Suppressor macrophage treated with lipopolysaccharide for 1 hour (primary cell): Measurements from ENCODE around the gene PHF21B.
A peak's percentile ranks its signal among the peaks of the same experiment; 100 is the strongest.

Experiments
- DNase-seq, 3 donors: peaks; one replicate each; pipeline ENCODE4 v3.0.0-alpha.2; 2020 to 2022

PHF21B gene

GRCh38 chr22:45013138-45013537 is 3.3 kb upstream of the PHF21B start:
- no peak for DNase-seq

- no peak for DNase-seq
These were observed 711 bp upstream of the PHF21B start for GRCh38 chr22:45010532-45010900.

GRCh38 chr22:45008751-45009605 is 827 bp downstream of the PHF21B start:
- DNase-seq: no peak

- no peak for DNase-seq
These were observed 1.6 kb downstream of the PHF21B start for GRCh38 chr22:45008186-45008681.

- DNase-seq: peak in 1 of 3 donors; percentile 26
These were observed 2.2 kb downstream of the PHF21B start for GRCh38 chr22:45007391-45008185.

GRCh38 chr22:45006964-45007390 is 2.8 kb downstream of the PHF21B start:
- no peak for DNase-seq

- DNase-seq: no peak
These were observed 3.5 kb downstream of the PHF21B start for GRCh38 chr22:45006111-45006963.

GRCh38 chr22:45001653-45002052 is 8.2 kb downstream of the PHF21B start:
- no peak for DNase-seq

- DNase-seq: no peak
These were observed 9.5 kb downstream of the PHF21B start for GRCh38 chr22:45000330-45000729.

- no peak for DNase-seq
These were observed 10.1 kb downstream of the PHF21B start for GRCh38 chr22:44999687-45000086.

GRCh38 chr22:44999231-44999630 is 10.6 kb downstream of the PHF21B start:
- no peak for DNase-seq

- DNase-seq: no peak
These were observed 11.5 kb downstream of the PHF21B start for GRCh38 chr22:44998296-44998695.

GRCh38 chr22:44997060-44997459 is 12.7 kb downstream of the PHF21B start:
- no peak for DNase-seq

GRCh38 chr22:44996648-44997047 is 13.2 kb downstream of the PHF21B start:
- no peak for DNase-seq

- DNase-seq: no peak
These were observed 13.7 kb downstream of the PHF21B start for GRCh38 chr22:44996120-44996519.

- DNase-seq: no peak
These were observed 14.1 kb downstream of the PHF21B start for GRCh38 chr22:44995715-44996114.

GRCh38 chr22:44995105-44995514 is 14.7 kb downstream of the PHF21B start:
- DNase-seq: no peak

GRCh38 chr22:44994399-44995104 is 15.3 kb downstream of the PHF21B start:
- no peak for DNase-seq

- DNase-seq: no peak
These were observed 17.6 kb downstream of the PHF21B start for GRCh38 chr22:44992166-44992565.

- no peak for DNase-seq
These were observed 18.6 kb downstream of the PHF21B start for GRCh38 chr22:44991218-44991617.

GRCh38 chr22:44990810-44991209 is 19.0 kb downstream of the PHF21B start:
- DNase-seq: no peak

- no peak for DNase-seq
These were observed 19.5 kb downstream of the PHF21B start for GRCh38 chr22:44990328-44990727.
